Caco-2 (cell line): ENCODE results near the gene CYTH4. TPM values are rescaled to one million over a fixed set of nuclear protein-coding genes. Genes with fewer than 3 reads are reported as not detected.

ENCODE experiments used
- BruUV-seq: library from RNA; stranded (reverse); fragments of 400-500 nt; replicated peaks from 2 replicates; lab custom pipeline; 2021; lab: Mats Ljungman, UMichigan
- CTCF ChIA-PET: fragments of 300-600 bp; sonication (Branson Sonifier 250); formaldehyde crosslinking; loops from one replicate; lab custom pipeline; 2022; ENCODE audit warnings: antibody characterized with exemption; lab: Charles Lee
- POLR2A ChIA-PET: fragments of 300-600 bp; sonication (Branson Sonifier 250); formaldehyde crosslinking; loops from one replicate; lab custom pipeline; 2022; ENCODE audit warnings: antibody characterized with exemption; lab: Charles Lee
- DNase-seq, 2 experiments: peaks; one replicate each; pipeline versions ENCODE4 v3.0.0 to v3.0.0-alpha.2; 2020 to 2022
- H3K27me3 ChIP-seq: replicated peaks from 2 replicates; pipeline ENCODE4 v1.6.0; 2011; ENCODE audit warnings: low read length; ENCODE audit not compliant: control insufficient read depth, insufficient read depth
- H3K36me3 ChIP-seq: 2 replicates; pipeline ENCODE4 v1.5.1; 2011; ENCODE audit warnings: low read length; ENCODE audit not compliant: control insufficient read depth, insufficient read depth
- H3K4me1 ChIP-seq: fragments of 250-450 bp; sonication (Bioruptor Pico); 2 replicates; pipeline ENCODE4 v1.5.1; 2020; ENCODE audit warnings: mild to moderate bottlenecking
- H3K4me3 ChIP-seq: 2 replicates; pipeline ENCODE4 v1.5.1; 2011; ENCODE audit warnings: low read depth, mild to moderate bottlenecking, control low read depth, low read length
- H3K9me3 ChIP-seq: fragments of 250-450 bp; sonication (Bioruptor Pico); 2 replicates; pipeline ENCODE4 v1.5.1; 2020; ENCODE audit warnings: mild to moderate bottlenecking, moderate library complexity
- H3K27ac Mint-ChIP-seq: one replicate; pipeline ENCODE4 v1.8.0; 2022; ENCODE audit warnings: mixed read lengths; ENCODE audit not compliant: unreplicated experiment
- H3K27me3 Mint-ChIP-seq: one replicate; pipeline ENCODE4 v1.8.0; 2022; ENCODE audit warnings: mixed read lengths; ENCODE audit not compliant: insufficient read depth, unreplicated experiment
- H3K36me3 Mint-ChIP-seq: one replicate; pipeline ENCODE4 v1.8.0; 2022; ENCODE audit warnings: mild to moderate bottlenecking, mixed read lengths; ENCODE audit not compliant: insufficient read depth, unreplicated experiment
- H3K4me1 Mint-ChIP-seq: one replicate; pipeline ENCODE4 v1.8.0; 2022; ENCODE audit warnings: low read depth, mixed read lengths; ENCODE audit not compliant: unreplicated experiment
- H3K4me3 Mint-ChIP-seq: one replicate; pipeline ENCODE4 v1.8.0; 2022; ENCODE audit warnings: mild to moderate bottlenecking, moderate library complexity, mixed read lengths; ENCODE audit not compliant: unreplicated experiment
- H3K9me3 Mint-ChIP-seq: one replicate; pipeline ENCODE4 v1.8.0; 2022; ENCODE audit warnings: mixed read lengths; ENCODE audit not compliant: unreplicated experiment
- CTCF ChIP-seq, 2 experiments: fragments of 200-600 bp in 1 of 2; IDR thresholded peaks; 1 replicate in 1 of 2; 2 replicates in 1 of 2; pipeline versions ENCODE4 v1.5.1 to v1.8.0; 2011 to 2022; ENCODE audit warnings: antibody characterized with exemption in 1 of 2, control low read depth in 1 of 2, inconsistent platforms in 1 of 2, low read depth in 1 of 2, low read length in 1 of 2, mild to moderate bottlenecking in 1 of 2, moderate library complexity in 1 of 2; ENCODE audit not compliant: insufficient read depth in 1 of 2, severe bottlenecking in 1 of 2, unreplicated experiment in 1 of 2
- intact Hi-C: fragments of 100-400 bp; cut with micrococcal nuclease; formaldehyde crosslinking; loops from one replicate; pipeline ENCODE4 v1.10.0; 2022; ENCODE audit not compliant: unreplicated experiment
- total RNA-seq: library from RNA; stranded (reverse); gene quantifications from 2 replicates; pipeline ENCODE4 v1.2.3, GENCODE V29; 2022

Gene CYTH4
- total RNA-seq, 1 experiment from 2014 or later, result not detected

- Mint-ChIP-seq H3K4me3 (no peak overlapping the region), H3K27ac (peak overlapping the region; percentile 45), H3K27me3 (no peaks in the 10 kb centered on the region), H3K36me3 (peaks cover 5% of the 10 kb centered on the region), H3K9me3 (no peaks in the 10 kb centered on the region), H3K4me1 (no peaks in the 10 kb centered on the region)
- DNase-seq, result no peak
- ChIA-PET POLR2A (no interaction called here), CTCF (no interaction called here)
- H3K27me3 ChIP-seq, result no peaks in the 10 kb centered on the region
- no peaks in the 10 kb centered on the region for H3K36me3 ChIP-seq
- no peaks in the 10 kb centered on the region for H3K9me3 ChIP-seq
- intact Hi-C loops, result no loop called here
- peaks cover 6% of the 10 kb centered on the region; the same call in 1 of the 2 replicates for H3K4me1 ChIP-seq
- H3K4me3 ChIP-seq, result no peak overlapping the region
- no TSS peak for BruUV-seq
- no peak for TF ChIP-seq CTCF (IDR thresholded peaks at IDR 0.05; ENCODE audit: insufficient read depth in 1 of 2, low read depth in 1 of 2, low read length in 1 of 2, severe bottlenecking in 1 of 2, unreplicated experiment in 1 of 2)
Observed at GRCh38 chr22:37306494-37306829, 24.2 kb downstream of the CYTH4 start.

GRCh38 chr22:37308385-37309200 is 26.3 kb downstream of the CYTH4 start:
- Histone ChIP-seq H3K4me1 (peaks cover 6% of the 10 kb centered on the region; the same call in 1 of the 2 replicates), H3K4me3 (no peak overlapping the region), H3K9me3 (no peaks in the 10 kb centered on the region), H3K27me3 (no peaks in the 10 kb centered on the region), H3K36me3 (no peaks in the 10 kb centered on the region)
- Mint-ChIP-seq H3K27me3 (no peaks in the 10 kb centered on the region), H3K9me3 (no peaks in the 10 kb centered on the region), H3K4me1 (no peaks in the 10 kb centered on the region), H3K36me3 (peaks cover 5% of the 10 kb centered on the region), H3K27ac (no peak overlapping the region), H3K4me3 (no peak overlapping the region)
- intact Hi-C loops, result no loop called here
- no TSS peak for BruUV-seq
- no peak for DNase-seq
- CTCF ChIA-PET, result no interaction called here
- TF ChIP-seq CTCF (IDR thresholded peaks at IDR 0.05; ENCODE audit: insufficient read depth in 1 of 2, low read depth in 1 of 2, low read length in 1 of 2, severe bottlenecking in 1 of 2, unreplicated experiment in 1 of 2), result no peak
- POLR2A ChIA-PET, result no interaction called here

GRCh38 chr22:37309211-37310074 is 27.1 kb downstream of the CYTH4 start:
- no peak for TF ChIP-seq CTCF (IDR thresholded peaks at IDR 0.05; ENCODE audit: insufficient read depth in 1 of 2, low read depth in 1 of 2, low read length in 1 of 2, severe bottlenecking in 1 of 2, unreplicated experiment in 1 of 2)
- Histone ChIP-seq H3K36me3 (no peaks in the 10 kb centered on the region), H3K4me3 (no peak overlapping the region), H3K27me3 (no peaks in the 10 kb centered on the region), H3K9me3 (no peaks in the 10 kb centered on the region), H3K4me1 (peaks cover 6% of the 10 kb centered on the region; the same call in 1 of the 2 replicates)
- BruUV-seq, result no TSS peak
- Mint-ChIP-seq H3K36me3 (no peaks in the 10 kb centered on the region), H3K4me3 (no peak overlapping the region), H3K9me3 (no peaks in the 10 kb centered on the region), H3K4me1 (no peaks in the 10 kb centered on the region), H3K27ac (no peak overlapping the region), H3K27me3 (no peaks in the 10 kb centered on the region)
- DNase-seq, result no peak
- intact Hi-C loops, result no loop called here
- ChIA-PET POLR2A (no interaction called here), CTCF (interaction anchor here (0.7 kb wide), 1 partner anchor 44 kb away, joined by 3 read pairs; no protein-coding TSS in a partner anchor)
